ENCODE measurements around the gene GPRIN3.
"Not testable (repeated sequence)": the region's sequence is repeated elsewhere in the genome, so short reads cannot be mapped to it uniquely, and the experiment has no call there.

GPRIN3 gene

GRCh38 chr4:89204624-89205023, 103.0 kb downstream of the GPRIN3 start:
- ATAC-seq (no peak), DNase-seq (ENCODE audit: low spot score in 2 of 2) (no peak)
- Mint-ChIP-seq H3K9me3 (no peaks in the 10 kb centered on the region), H3K4me1 (no peaks in the 10 kb centered on the region), H3K27ac (no peak overlapping the region), H3K36me3 (no peaks in the 10 kb centered on the region), H3K4me3 (no peak overlapping the region)

GRCh38 chr4:89203902-89204301, 103.7 kb downstream of the GPRIN3 start:
- Mint-ChIP-seq H3K36me3 (no peaks in the 10 kb centered on the region), H3K9me3 (no peaks in the 10 kb centered on the region), H3K27ac (no peak overlapping the region), H3K4me3 (no peak overlapping the region), H3K4me1 (no peaks in the 10 kb centered on the region)
- no peak for ATAC-seq
- DNase-seq (ENCODE audit: low spot score in 2 of 2), result no peak

GRCh38 chr4:89199394-89199793, 108.2 kb downstream of the GPRIN3 start:
- DNase-seq (ENCODE audit: low spot score in 2 of 2); H3K36me3 Mint-ChIP-seq; H3K4me1 Mint-ChIP-seq; H3K9me3 Mint-ChIP-seq; H3K27ac Mint-ChIP-seq; H3K4me3 Mint-ChIP-seq; ATAC-seq: not testable (repeated sequence)

GRCh38 chr4:89197920-89198319, 109.7 kb downstream of the GPRIN3 start:
- Mint-ChIP-seq H3K36me3 (no peaks in the 10 kb centered on the region), H3K4me1 (no peaks in the 10 kb centered on the region), H3K9me3 (no peaks in the 10 kb centered on the region), H3K4me3 (no peak overlapping the region), H3K27ac (no peak overlapping the region)
- DNase-seq (ENCODE audit: low spot score in 2 of 2) (no peak), ATAC-seq (no peak)

GRCh38 chr4:89196745-89197144, 110.9 kb downstream of the GPRIN3 start:
- Mint-ChIP-seq H3K4me1 (no peaks in the 10 kb centered on the region), H3K27ac (no peak overlapping the region), H3K4me3 (no peak overlapping the region), H3K36me3 (no peaks in the 10 kb centered on the region), H3K9me3 (no peaks in the 10 kb centered on the region)
- ATAC-seq, result no peak
- DNase-seq (ENCODE audit: low spot score in 2 of 2), result no peak

- no peak overlapping the region for H3K4me3 Mint-ChIP-seq
- no peak for DNase-seq (ENCODE audit: low spot score in 2 of 2)
- no peaks in the 10 kb centered on the region for H3K4me1 Mint-ChIP-seq
- H3K27ac Mint-ChIP-seq, result no peak overlapping the region
- H3K36me3 Mint-ChIP-seq, result no peaks in the 10 kb centered on the region
- H3K9me3 Mint-ChIP-seq, result no peaks in the 10 kb centered on the region
- ATAC-seq, result no peak
Measured at GRCh38 chr4:89196056-89196674, 111.4 kb downstream of the GPRIN3 start.

- ATAC-seq, result no peak
- Mint-ChIP-seq H3K36me3 (no peaks in the 10 kb centered on the region), H3K4me1 (no peaks in the 10 kb centered on the region), H3K4me3 (no peak overlapping the region), H3K9me3 (no peaks in the 10 kb centered on the region), H3K27ac (no peak overlapping the region)
- no peak for DNase-seq (ENCODE audit: low spot score in 2 of 2)
Measured at GRCh38 chr4:89193843-89194242, 113.8 kb downstream of the GPRIN3 start.
